Measurements from ENCODE around the gene SLC9A9. TPM values are rescaled to one million over a fixed set of nuclear protein-coding genes. Genes with fewer than 3 reads are reported as not detected.

The SLC9A9 gene
- total RNA-seq, 1 donor from 2014 or later = 0.22 TPM

- Histone ChIP-seq H3K27ac (no peak overlapping the region), H3K4me3 (no peak overlapping the region), H3K36me3 (no peaks in the 10 kb centered on the region), H3F3A (ENCODE audit: low read depth) (no peaks in the 10 kb centered on the region), H3K9ac (no peak overlapping the region), H3K27me3 (no peaks in the 10 kb centered on the region), H4K20me1 (ENCODE audit: low read depth) (no peaks in the 10 kb centered on the region), H3K4me2 (no peak overlapping the region), H3K4me1 (no peaks in the 10 kb centered on the region), H3K9me3 (ENCODE audit: low read depth) (no peaks in the 10 kb centered on the region), H2AFZ (replicated peaks) (no peak overlapping the region), H3K79me2 (ENCODE audit: low read depth) (no peaks in the 10 kb centered on the region)
- no peak overlapping the region for H3K4me3 Mint-ChIP-seq
- TF ChIP-seq, protein P1, sequence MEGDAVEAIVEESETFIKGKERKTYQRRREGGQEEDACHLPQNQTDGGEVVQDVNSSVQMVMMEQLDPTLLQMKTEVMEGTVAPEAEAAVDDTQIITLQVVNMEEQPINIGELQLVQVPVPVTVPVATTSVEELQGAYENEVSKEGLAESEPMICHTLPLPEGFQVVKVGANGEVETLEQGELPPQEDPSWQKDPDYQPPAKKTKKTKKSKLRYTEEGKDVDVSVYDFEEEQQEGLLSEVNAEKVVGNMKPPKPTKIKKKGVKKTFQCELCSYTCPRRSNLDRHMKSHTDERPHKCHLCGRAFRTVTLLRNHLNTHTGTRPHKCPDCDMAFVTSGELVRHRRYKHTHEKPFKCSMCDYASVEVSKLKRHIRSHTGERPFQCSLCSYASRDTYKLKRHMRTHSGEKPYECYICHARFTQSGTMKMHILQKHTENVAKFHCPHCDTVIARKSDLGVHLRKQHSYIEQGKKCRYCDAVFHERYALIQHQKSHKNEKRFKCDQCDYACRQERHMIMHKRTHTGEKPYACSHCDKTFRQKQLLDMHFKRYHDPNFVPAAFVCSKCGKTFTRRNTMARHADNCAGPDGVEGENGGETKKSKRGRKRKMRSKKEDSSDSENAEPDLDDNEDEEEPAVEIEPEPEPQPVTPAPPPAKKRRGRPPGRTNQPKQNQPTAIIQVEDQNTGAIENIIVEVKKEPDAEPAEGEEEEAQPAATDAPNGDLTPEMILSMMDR (IDR thresholded peaks at IDR 0.05) = no peak
- TF ChIP-seq EZH2 (IDR thresholded peaks at IDR 0.05) (no peak), EZH2phosphoT487 (IDR thresholded peaks at IDR 0.05) (no peak)
- H3K4me1 Mint-ChIP-seq = no peaks in the 10 kb centered on the region
- H3K27ac Mint-ChIP-seq = no peak overlapping the region
- no peaks in the 10 kb centered on the region for H3K36me3 Mint-ChIP-seq
- no peaks in the 10 kb centered on the region for H3K27me3 Mint-ChIP-seq (ENCODE audit: insufficient read depth, low read depth)
- H3K9me3 Mint-ChIP-seq = peaks cover 3% of the 10 kb centered on the region
- no peak for DNase-seq (ENCODE audit: low spot score)
These were observed 310.2 kb downstream of the SLC9A9 start for GRCh38 chr3:143538061-143538460.

GRCh38 chr3:143536817-143537535, 311.3 kb downstream of the SLC9A9 start:
- H3K4me2 ChIP-seq = no peak overlapping the region
- H3K36me3 ChIP-seq = no peaks in the 10 kb centered on the region
- no peaks in the 10 kb centered on the region for H3K4me1 Mint-ChIP-seq
- H3K9ac ChIP-seq = no peak overlapping the region
- H3K4me3 ChIP-seq = no peak overlapping the region
- TF ChIP-seq, protein P1 (IDR thresholded peaks at IDR 0.05) = no peak
- TF ChIP-seq EZH2 (IDR thresholded peaks at IDR 0.05) (no peak), EZH2phosphoT487 (IDR thresholded peaks at IDR 0.05) (no peak)
- no peaks in the 10 kb centered on the region for H3K9me3 Mint-ChIP-seq
- no peak overlapping the region for H2AFZ ChIP-seq (replicated peaks)
- H3K4me3 Mint-ChIP-seq = no peak overlapping the region
- H3K27me3 ChIP-seq = no peaks in the 10 kb centered on the region
- H3K27ac Mint-ChIP-seq = no peak overlapping the region
- H3K27ac ChIP-seq = no peak overlapping the region
- no peaks in the 10 kb centered on the region for H3K36me3 Mint-ChIP-seq
- H3K79me2 ChIP-seq (ENCODE audit: low read depth) = no peaks in the 10 kb centered on the region
- H4K20me1 ChIP-seq (ENCODE audit: low read depth) = no peaks in the 10 kb centered on the region
- no peak for DNase-seq (ENCODE audit: low spot score)
- no peaks in the 10 kb centered on the region for H3K27me3 Mint-ChIP-seq (ENCODE audit: insufficient read depth, low read depth)
- no peaks in the 10 kb centered on the region for H3F3A ChIP-seq (ENCODE audit: low read depth)
- H3K4me1 ChIP-seq = no peaks in the 10 kb centered on the region
- H3K9me3 ChIP-seq (ENCODE audit: low read depth) = no peaks in the 10 kb centered on the region

DNA sequence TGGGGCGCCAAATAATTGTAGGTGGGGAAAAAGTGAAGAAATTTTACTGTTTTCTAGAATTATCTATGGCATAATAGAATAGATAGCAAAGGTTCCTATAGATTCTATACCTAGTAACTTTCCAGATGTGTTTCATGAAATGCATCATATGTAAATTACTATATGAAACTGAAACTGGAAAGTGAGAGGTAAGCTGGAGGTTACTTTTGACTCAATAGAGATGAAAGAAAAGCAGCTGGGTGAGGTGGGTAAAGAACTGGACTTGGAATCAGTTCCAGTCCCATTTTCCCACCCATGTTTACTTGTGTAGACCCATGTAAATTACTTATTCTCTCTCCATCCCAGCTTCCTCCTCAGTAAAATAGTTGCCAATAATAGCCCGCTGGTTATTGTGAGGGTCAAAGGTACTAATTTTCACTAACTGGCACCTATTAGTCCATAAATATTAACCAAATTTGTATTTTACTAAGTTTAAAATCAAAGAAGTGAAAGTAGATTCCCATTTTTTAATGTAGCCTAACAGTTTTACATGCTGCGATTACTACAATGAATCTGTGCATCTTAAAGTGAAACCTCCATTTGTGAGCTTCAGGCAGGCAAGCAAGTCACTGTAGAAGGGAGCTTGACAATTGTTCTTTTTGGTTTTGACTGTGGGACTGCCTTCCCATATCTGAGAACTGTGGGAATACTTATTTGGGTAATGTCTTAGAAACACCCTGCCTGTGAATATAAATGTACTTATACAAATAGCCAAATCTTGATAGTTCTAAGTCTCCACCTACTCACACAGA, 312.1 kb downstream of the SLC9A9 start:
- TF ChIP-seq EZH2phosphoT487 (IDR thresholded peaks at IDR 0.05) = no peak
- no peak for TF ChIP-seq EZH2 (IDR thresholded peaks at IDR 0.05)
- H3K27ac Mint-ChIP-seq = no peak overlapping the region
- Histone ChIP-seq H3K4me2 (no peak overlapping the region), H3K4me1 (no peaks in the 10 kb centered on the region), H3K9ac (no peak overlapping the region), H3K4me3 (no peak overlapping the region), H2AFZ (replicated peaks) (no peak overlapping the region), H3K9me3 (ENCODE audit: low read depth) (no peaks in the 10 kb centered on the region), H3K36me3 (no peaks in the 10 kb centered on the region), H3F3A (ENCODE audit: low read depth) (no peaks in the 10 kb centered on the region), H3K27ac (no peak overlapping the region), H4K20me1 (ENCODE audit: low read depth) (no peaks in the 10 kb centered on the region), H3K27me3 (no peaks in the 10 kb centered on the region), H3K79me2 (ENCODE audit: low read depth) (no peaks in the 10 kb centered on the region)
- no peaks in the 10 kb centered on the region for H3K9me3 Mint-ChIP-seq
- no peak overlapping the region for H3K4me3 Mint-ChIP-seq
- H3K4me1 Mint-ChIP-seq = no peaks in the 10 kb centered on the region
- no peaks in the 10 kb centered on the region for H3K36me3 Mint-ChIP-seq
- no peak for DNase-seq (ENCODE audit: low spot score)
- H3K27me3 Mint-ChIP-seq (ENCODE audit: insufficient read depth, low read depth) = no peaks in the 10 kb centered on the region

GRCh38 chr3:143533391-143533790, 314.9 kb downstream of the SLC9A9 start:
- no peaks in the 10 kb centered on the region for H3K36me3 ChIP-seq
- Mint-ChIP-seq H3K4me1 (no peaks in the 10 kb centered on the region), H3K27ac (no peak overlapping the region)

More at GRCh38 chr3:143533391-143533790, 314.9 kb downstream of the SLC9A9 start:
- H3K79me2 ChIP-seq (ENCODE audit: low read depth) = no peaks in the 10 kb centered on the region
- H4K20me1 ChIP-seq (ENCODE audit: low read depth) = no peaks in the 10 kb centered on the region
- no peaks in the 10 kb centered on the region for H3K4me1 ChIP-seq
- H3K9me3 Mint-ChIP-seq = no peaks in the 10 kb centered on the region
- TF ChIP-seq, protein P1 (IDR thresholded peaks at IDR 0.05) = no peak
- TF ChIP-seq EZH2phosphoT487 (IDR thresholded peaks at IDR 0.05) (no peak), EZH2 (IDR thresholded peaks at IDR 0.05) (no peak)
- no peak overlapping the region for H3K4me2 ChIP-seq
- no peaks in the 10 kb centered on the region for H3K9me3 ChIP-seq (ENCODE audit: low read depth)
- no peak overlapping the region for H3K27ac ChIP-seq
- H3K9ac ChIP-seq = no peak overlapping the region
- no peak overlapping the region for H2AFZ ChIP-seq (replicated peaks)
- H3K36me3 Mint-ChIP-seq = no peaks in the 10 kb centered on the region
- no peaks in the 10 kb centered on the region for H3K27me3 Mint-ChIP-seq (ENCODE audit: insufficient read depth, low read depth)
- H3K27me3 ChIP-seq = no peaks in the 10 kb centered on the region
- H3F3A ChIP-seq (ENCODE audit: low read depth) = no peaks in the 10 kb centered on the region
- no peak for DNase-seq (ENCODE audit: low spot score)
- H3K4me3 Mint-ChIP-seq = no peak overlapping the region
- no peak overlapping the region for H3K4me3 ChIP-seq

All from neural progenitor cell (in vitro differentiated cells).